Stimulated activated CD8-positive, alpha-beta memory T cell treated with anti-CD3 and anti-CD28 coated beads, Interleukin-4, amount 100 ng/mL, for 24 hours (primary cell): Measurements from ENCODE around the gene KDM4C.

ENCODE experiments used
- DNase-seq: peaks from one replicate; pipeline ENCODE4 v3.0.0-alpha.2; 2020; ENCODE audit warnings: low read depth

The KDM4C gene

DNA sequence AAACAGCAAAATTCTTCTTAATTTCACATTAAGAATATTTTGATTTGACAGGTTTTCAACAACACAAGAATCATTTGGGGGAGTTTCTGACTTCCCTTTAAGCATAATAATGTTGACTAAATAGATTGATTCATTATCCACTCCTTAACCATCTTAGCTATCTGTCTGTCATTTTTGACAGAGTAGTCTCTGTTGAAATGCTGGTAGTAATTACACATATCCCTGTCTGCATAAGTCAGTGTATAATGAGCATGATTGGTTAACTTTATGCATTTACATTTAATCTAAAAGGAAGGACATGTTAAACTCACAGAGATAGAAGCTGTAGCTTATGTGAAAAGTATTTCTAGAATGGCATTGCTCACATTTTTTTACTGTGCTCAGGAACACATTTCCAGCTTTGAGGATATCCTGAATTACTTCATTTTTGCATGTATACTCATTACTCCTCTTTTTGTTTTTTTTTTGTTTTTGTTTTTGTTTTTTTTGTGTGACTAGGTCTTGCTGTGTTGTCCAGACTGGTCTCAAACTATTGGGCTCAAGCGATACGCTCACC is 385.9 kb downstream of the KDM4C start:
- no peak for DNase-seq

DNA sequence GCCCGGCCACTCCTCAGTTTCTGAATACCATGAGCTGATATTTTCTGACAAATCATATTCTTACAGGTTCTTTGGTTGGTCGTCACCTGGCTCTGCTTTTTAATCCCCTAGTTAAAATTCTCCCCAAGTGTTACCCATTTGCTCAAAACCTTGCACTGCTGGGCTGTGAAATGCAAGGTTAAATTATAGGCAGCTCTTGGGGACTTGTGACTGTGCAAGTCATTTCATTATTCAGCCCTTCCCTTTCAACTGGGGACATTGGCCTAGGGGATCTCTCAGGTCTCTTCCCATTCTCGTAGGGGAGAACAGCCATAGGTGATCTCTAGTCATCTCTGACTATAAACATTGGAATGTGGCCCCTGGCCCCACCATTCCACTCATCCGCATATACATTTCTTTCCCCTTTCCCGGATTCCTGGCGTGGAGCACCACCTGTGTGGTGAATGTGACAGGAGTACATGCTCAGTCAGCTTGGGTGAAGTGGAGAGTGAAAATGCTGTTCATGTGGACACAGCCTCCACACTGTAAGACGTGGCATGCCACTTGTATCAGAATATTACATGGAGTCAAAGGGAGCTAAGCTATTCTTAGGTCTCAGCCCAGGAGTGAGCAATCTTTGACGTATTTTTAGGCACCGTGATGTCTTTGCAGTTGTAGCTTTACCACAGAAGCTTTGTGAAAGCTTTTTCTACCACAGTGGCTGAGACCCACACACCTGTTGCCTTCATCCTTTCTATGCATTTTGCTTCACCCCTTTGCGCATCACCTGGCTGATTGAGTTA is 386.7 kb downstream of the KDM4C start:
- DNase-seq, result no peak

DNA sequence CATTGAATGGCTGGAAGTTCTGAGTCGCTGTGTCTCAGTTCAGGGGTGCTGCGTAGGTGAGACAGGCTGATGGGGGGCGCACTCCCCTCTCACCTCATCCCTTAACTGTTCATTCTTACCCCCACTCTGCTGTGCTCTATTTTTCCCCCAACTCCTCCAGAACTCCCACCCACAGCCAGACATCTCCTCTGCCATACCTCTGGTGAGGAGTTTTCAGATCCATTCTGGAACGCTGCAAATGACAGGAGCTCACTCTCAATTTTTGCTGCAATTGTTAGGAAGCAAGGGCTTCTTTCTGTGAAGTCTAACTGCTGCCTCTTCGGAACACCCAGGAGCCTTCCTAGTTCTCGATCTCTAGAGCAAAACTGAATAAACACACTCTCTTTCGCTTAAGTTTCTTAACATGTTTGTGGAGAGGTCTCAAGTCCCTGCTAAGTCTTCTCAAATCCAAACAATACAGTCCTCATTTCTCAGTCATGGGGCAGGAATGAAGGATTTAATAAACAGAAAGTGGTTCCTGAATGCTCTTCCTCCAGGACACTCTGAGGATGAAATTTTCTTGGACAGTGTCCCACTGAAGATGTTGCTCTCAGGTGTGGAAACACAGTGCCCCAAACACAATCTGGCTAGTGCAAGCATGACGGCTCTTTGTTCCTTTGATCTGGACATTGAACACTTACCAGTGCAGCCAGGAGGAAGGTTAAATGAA is 387.7 kb downstream of the KDM4C start:
- no peak for DNase-seq

DNA sequence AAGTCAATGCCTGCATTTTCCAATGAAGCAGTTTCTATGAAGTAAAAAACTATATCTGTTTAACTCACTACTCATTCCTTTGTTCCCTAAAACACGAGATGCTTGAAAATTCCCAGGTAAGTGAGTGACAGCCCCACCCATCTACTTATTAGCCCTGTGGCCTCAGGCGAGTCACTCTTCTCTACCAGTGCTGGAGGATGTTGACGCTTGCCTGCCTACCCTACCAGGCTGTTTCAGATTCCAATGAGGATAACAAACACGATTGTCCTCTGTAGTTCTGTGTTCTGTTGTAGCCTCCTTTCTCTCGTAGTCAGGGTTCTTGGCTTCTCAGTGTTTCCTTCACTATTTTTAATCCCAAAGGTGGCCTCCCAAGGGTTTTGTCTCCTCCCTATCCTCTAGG is 388.8 kb downstream of the KDM4C start:
- DNase-seq, result no peak

DNA sequence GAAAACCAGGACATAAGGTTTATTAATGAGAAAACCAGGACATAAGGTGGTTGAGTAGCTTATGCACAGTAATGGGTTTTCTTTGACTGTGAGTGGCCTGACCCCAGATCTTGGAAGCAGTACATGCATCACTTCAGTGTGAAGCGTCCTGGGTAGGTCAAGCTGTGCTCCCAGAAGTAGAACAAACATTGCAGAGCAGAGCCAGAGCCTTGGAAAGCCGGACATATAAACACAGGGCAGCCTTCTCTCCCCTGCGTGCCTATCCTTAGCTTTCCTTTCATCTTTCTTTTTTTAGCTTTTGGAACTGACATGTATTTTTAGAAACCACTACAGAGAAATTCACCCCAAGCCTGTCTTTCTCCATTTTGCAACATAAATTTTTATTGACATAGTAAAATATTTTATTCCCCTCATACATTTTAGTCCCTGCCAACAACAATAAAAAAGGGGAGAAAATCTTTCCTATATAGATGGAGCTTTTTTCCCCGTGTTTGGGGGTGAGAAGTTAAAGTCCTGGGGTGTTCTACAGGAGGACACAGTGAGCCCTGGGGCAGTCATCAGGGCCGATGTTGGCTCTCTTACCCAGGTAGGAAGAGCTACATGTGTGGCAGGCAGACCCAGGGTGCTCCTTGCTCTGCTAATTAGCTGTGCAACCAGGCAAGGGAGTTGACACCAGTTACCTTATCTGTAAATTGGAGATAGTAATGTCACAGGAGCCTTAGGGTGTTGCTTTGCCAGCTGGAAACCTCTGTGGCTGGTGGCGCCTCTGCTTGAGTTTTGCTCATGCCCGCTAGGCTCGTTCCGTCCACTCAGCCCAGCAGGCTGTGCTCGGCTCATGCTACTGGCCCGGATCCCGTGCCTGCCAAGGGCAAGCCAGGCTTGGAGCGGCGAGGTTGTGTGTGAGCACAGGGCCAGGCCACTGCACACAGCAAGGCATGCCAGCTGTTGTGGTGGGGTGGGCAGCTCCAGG is 389.6 kb downstream of the KDM4C start:
- DNase-seq, result no peak

DNA sequence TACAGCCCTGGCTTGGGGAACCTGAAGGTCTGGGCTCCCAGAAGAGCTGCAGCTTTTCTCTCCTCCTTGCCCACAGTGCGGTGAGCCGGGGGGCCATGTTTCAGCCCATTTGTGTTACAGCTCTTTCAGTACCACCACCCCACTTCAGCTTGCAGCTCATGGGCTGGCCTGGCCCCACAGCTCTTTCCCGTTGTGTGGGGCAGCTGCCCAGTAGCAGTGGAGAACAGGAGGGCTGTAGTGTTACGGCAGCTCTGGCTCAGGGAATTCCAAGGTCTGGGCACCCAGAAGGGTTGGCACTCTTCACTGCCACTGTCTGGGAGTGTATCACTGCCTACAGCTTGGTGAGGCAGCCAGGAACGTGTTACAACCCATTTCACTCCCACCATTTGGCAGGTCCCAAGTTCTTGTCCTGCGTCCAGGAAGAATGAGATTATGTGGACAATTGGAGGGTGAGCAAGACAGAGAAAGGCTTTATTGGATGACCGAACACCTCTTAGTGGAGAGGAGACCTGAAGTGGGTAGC is 390.5 kb downstream of the KDM4C start:
- no peak for DNase-seq

DNA sequence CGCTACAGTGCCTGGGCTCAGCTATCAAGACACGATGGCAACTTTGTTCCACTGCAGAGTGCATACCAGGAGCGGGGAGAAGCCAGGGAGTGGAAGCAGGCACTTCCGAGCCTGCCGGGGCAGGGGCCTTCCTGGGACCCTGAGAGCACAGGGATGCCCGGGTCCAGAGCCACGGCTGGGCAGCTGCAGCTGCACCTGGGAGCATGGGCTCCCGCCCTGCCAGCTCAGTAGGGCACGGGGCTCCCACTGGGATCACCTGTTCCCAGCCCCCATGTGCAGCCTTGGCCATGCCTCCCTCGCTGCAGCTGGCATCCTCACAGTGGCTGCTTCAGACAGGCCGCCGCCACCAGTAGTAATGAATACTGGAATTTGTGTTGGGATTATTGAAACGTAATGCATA is 391.5 kb downstream of the KDM4C start:
- DNase-seq, result no peak

DNA sequence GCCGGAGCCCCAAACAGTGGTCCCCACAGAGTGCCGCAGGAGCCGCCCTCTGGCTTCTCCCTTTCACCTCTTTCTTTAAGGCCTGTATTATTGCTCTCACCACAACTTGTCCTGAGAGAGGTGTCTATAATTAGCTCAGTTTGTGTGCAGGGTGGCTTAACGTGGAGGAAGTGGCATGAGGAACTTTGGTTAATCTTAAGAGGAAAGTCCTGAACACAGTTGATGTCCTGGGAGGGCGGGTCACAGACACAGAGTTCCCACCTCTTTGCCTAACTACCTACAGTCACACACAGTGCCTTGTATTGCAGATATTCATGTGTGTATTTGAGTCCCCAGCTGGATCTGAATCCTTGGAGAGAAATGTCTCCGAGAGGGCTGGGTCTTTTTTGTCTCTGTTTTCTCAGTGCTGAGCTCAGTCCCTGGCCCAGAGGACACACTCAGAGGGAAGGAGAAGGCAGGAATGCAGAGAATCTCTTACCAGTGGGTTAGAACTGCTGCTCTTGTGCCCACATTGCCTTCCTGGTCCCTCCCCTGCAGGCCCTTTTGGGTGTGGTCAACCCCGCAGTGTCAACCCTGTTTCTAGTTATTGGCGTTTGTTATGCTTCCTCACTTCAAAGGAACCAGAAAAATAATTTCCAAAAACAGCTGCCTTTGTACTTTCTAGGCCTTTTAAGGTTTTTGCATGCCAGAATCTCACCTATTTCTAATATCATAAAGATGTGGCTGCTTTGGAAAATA is 392.5 kb downstream of the KDM4C start:
- no peak for DNase-seq

DNA sequence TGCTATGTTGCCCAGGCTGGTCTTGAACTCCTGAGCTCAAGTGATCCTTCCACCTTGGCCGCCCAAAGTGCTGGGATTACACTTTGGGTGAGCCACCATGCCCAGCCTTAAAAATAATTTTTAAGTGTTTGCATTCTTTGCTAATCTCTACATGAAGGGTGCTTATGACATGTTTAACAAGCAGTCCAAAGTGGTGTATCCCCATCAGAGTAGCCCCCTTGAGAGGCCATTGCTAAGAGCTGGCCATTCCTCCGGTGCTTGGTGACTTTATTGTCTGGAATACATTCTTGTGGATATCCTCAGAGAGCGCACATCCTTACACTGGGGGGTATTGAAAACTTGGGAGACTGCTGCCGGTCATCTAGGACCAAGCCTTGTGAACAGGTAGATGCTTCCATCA is 395.4 kb downstream of the KDM4C start:
- no peak for DNase-seq

DNA sequence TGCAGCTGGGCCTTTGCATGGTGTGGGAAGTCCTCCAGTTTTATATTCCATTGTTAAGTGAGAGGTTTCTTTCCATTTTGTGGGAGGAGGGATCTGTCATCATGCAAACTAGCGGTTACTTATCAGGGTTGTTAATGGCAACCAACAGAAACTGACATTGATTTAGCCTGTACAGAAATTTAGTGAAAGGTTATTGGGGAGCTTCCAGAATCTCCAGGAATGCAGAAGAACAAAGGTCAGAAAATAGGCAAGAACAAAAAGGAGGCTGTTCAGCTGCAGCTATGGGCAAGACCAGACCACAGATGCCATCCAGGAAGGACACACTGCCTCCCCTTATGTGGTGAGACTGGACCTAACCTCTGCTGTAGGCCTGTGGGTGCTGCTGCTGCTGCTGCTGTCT is 395.8 kb downstream of the KDM4C start:
- no peak for DNase-seq

DNA sequence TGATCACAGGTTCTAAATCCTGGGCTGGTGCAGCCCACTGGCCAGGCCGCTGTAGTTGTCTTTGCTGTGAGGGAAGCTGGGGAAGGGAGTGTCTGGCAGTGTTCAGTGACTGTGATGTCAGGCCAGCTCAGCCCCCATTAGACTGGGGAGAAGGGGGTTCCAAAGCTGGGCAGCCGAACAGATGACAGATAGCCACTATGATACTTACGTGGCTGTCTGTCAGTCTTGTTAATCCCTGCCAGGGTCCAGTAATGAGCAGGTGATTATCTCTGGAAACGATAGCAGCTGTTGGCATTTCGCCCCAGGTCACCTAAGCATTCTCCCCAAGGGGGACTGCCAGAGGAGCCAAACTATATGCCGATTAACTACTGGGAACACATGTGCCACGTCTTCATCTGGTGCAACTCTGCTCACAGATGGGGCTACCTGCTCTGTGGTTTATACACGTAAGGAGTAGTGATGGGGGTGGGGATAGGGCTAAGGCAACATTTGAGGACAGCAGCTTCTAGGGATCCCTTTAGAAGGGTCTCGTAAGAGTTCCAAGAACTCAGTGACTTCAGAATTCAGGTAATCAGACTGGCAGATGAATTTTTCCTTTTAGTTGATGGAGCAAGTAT is 396.3 kb downstream of the KDM4C start:
- no peak for DNase-seq

DNA sequence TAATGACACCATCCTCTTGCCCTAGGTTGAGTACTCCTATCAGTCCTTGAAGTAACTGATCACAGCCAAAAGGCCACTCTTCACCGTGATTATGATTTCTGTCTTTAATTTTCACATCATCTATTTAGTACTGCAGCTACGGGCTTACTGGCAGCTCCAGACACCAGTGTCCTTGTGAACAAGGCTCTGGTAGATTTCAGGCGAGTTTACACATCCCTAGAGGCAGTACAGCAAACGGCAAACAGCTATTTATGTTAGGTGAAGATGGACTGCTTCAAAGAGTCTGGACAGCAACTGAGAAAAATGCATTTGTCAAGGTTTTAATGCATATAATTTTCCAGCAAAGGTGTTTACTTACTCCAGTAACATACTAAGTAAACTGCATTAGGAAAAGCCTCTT is 396.9 kb downstream of the KDM4C start:
- DNase-seq, result no peak

DNA sequence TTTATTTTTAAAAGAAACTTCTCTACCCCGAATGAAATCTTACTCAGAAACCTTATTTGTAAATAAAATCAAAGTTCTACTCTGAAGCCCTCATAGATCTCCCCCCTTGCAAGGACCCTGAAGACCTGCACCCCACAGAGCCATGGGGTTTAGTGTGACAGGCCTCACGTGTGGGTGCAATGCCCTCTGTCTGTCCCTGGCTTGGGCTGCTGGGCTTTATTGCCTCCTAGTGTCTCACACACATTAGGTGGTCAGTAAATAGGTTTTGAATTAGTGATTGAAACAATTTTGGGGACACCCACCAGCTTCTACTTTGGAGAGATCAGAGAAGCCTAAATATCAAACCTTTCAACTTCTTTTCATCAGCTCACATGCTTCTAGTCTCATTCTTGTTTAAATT is 403.7 kb downstream of the KDM4C start:
- no peak for DNase-seq

DNA sequence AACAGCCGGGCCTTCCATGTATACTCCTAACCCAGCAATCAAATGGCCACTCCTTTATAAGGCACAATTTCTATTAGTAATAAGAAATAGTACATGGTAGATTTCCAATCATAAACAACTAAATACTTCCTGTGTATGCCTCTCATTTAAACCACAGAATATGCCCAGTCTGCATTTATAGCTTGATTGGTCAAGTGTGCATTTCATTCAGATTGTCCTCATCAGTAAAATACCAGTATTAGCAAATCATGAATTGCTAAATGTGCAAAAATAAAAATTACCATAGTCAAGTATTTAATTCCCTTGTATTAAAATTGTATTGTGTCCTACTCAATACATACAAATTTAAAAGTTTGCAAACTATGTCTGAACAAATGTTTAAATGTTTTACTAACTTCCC is 406.2 kb downstream of the KDM4C start:
- DNase-seq, result no peak

DNA sequence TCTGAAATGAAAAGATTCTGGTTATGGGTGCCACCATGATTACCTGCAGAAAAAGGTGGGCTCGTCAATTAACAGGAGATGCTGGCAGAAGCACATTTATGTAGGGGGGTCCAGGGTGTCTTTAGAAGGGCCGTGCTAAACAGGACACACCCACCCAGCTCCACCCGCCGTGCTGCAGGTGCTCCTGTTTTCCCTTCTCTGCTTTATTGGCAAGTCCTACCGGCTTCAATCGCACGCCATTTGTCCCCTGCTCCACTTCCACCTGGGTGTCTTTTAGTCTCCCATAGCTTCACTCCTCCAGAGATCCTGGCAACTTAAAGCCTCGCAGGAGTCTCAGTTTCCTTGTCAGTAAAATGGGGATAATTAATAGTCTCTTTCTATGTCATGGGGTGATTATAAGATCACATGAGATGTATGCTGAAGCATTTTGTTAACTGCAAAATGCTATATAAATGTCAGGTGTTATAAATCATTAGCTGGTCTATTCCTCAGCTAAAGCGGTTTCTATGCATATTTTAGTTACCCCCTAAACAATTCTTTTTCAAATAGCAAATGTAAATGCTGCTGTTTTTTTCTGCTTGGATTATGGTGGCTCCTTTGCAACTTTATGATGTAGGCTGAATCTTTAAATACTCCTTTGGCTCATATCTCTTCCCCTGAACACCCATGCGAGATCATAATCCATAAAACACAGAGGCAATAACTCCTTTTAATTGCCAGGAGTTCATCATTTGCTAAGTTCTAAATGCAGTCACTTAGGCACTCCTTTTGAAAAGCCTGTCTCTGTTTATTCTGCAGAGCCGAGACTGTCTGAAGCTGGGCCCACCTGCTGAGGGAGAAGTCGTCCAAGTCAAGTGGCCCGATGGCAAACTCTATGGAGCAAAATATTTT is 406.9 kb downstream of the KDM4C start:
- no peak for DNase-seq

DNA sequence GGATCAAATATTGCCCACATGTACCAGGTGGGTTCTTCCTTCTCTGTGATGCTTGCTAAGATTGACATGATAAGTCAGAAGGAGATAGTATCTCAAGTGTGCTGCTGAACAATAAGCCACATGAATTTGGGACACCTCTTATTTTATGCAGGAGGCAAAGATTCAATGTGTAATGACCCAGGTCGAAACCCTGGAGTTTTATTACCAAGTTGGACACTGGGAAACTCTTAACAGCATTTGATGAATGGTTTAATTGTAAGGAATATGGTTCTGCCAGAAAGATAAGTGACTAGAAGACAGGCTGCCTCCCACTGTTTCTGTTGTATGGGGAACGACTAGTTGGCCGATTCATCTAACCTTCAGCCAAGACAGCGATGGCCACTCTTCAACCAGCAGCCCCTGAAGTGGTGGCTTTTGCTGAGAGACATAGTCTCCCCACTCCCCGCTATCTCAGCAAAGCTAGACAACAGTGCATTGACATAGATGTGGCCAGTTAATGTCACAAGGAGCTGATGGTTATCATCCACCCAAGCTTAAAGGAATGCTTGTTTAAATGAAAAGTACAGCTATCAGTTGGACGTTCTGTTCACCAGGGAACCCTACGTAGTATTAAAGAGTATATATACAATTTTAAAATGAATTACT is 407.7 kb downstream of the KDM4C start:
- DNase-seq, result no peak

DNA sequence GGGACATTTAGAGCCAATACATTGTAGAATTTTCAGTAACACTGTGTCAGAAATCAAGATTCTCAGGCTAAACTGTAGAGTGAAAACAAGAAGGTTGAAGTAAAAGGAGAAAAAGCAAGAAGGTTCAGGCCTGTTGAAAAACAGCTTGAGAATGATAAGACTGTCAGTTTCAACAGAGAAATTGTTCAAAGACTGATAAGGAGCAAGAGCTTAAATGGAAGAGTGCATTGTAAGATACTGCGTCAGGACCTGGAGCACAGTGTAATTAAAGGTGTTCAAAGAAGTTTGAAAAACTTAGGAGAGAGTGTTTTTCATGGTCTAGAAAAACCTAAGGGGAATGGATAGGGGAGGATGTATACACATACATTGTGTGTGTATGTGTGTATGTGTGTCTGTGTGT is 408.3 kb downstream of the KDM4C start:
- no peak for DNase-seq

DNA sequence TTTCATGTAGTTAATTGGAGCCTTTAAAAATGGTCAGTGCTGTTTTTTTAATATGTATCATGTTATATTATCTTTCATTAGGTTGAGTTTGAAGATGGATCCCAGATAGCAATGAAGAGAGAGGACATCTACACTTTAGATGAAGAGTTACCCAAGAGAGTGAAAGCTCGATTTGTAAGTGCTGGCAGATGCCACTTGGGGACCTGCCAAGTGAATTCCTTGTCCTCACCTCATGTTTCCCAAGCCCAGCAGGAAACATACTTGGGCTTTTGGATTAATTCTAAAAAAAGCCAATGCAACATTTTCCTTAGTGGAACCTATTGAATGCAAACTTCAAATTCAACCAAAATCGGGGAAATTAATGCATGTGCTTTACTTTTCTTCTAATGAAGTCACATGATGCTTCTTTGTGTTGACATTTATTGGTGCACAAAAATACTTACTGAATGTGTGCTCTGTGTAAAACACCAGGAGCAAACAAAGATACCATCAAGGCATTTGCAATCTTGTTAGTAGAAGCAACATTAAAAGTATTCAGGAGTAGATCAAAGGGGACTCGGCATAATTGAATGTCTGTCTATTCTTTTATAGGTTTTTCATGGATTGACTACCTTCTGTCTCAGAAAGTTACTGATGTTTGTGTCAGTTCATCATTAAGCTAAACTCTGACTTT is 412.1 kb downstream of the KDM4C start:
- DNase-seq, result no peak
